Testis (tissue), 2 donors: ENCODE data around the gene VAT1.

Experiments
- CTCF ChIP-seq, 3 experiments: fragments of 450-650 bp in 2 of 3; fragments of 200-600 bp in 1 of 3; sonication (generic) in 1 of 3; IDR thresholded peaks; one replicate each; pipeline ENCODE4 v1.5.1; 2016 to 2019; ENCODE audit warnings: antibody characterized with exemption in 3 of 3, mild to moderate bottlenecking in 2 of 3, moderate library complexity in 1 of 3
- POLR2A ChIP-seq: fragments of 450-650 bp; IDR thresholded peaks from one replicate; pipeline ENCODE4 v1.6.1; 2017; ENCODE audit warnings: antibody characterized with exemption, mild to moderate bottlenecking, moderate library complexity

- TF ChIP-seq CTCF (IDR thresholded peaks at IDR 0.05), result no peak
- TF ChIP-seq POLR2A, result no peak
Observed at GRCh38 chr17:43051969-43052368, 29.8 kb upstream of the VAT1 start.
